H1 (cell line): Measurements from ENCODE around the gene GCK. TPM values are rescaled to one million over a fixed set of nuclear protein-coding genes. Genes with fewer than 3 reads are reported as not detected.

Experiments
- CTCF ChIA-PET: fragments of 300-600 bp; sonication (Branson Sonifier 250); formaldehyde crosslinking; loops from one replicate; lab custom pipeline; 2021; ENCODE audit not compliant: partially characterized antibody; lab: Charles Lee
- POLR2A ChIA-PET: fragments of 300-600 bp; sonication (Branson Sonifier 250); formaldehyde crosslinking; loops from one replicate; lab custom pipeline; 2021; ENCODE audit warnings: inconsistent platforms; ENCODE audit not compliant: partially characterized antibody; lab: Charles Lee
- DNase-seq, 2 experiments: peaks; one replicate each; pipeline versions ENCODE4 v3.0.0 to v3.0.0-alpha.2; 2010 to 2022; ENCODE audit warnings: low spot score in 2 of 2, low read depth in 1 of 2, mixed read lengths in 1 of 2
- FAIRE-seq: peaks from 2 replicates; lab custom pipeline; 2011; peaks lifted over from hg19 to GRCh38; lab: Jason Lieb, UNC
- H2AFZ ChIP-seq: 2 replicates; pipeline ENCODE4 v1.8.1; 2012; ENCODE audit warnings: low read length, inconsistent platforms
- H2AK5ac ChIP-seq: 2 replicates; pipeline ENCODE4 v1.6.1; 2013; ENCODE audit warnings: low read depth, low read length
- H2BK120ac ChIP-seq: replicated peaks from 2 replicates; pipeline ENCODE3; 2013; ENCODE audit warnings: low read depth, low read length, inconsistent platforms
- H2BK12ac ChIP-seq: 2 replicates; pipeline ENCODE4 v1.6.1; 2013; ENCODE audit warnings: low read depth, low read length
- H2BK15ac ChIP-seq: 2 replicates; pipeline ENCODE4 v1.6.1; 2013; ENCODE audit warnings: low read length
- H2BK20ac ChIP-seq: 2 replicates; pipeline ENCODE4 v1.6.1; 2013; ENCODE audit warnings: low read length
- H2BK5ac ChIP-seq: 2 replicates; pipeline ENCODE4 v1.6.1; 2013; ENCODE audit warnings: low read depth, low read length
- H3K14ac ChIP-seq: 2 replicates; pipeline ENCODE4 v1.6.1; 2013; ENCODE audit warnings: inconsistent platforms; ENCODE audit not compliant: insufficient read length
- H3K18ac ChIP-seq: 2 replicates; pipeline ENCODE4 v1.6.1; 2013; ENCODE audit warnings: low read length; ENCODE audit errors: extremely low read depth
- H3K23ac ChIP-seq: 2 replicates; pipeline ENCODE4 v1.6.1; 2013; ENCODE audit warnings: inconsistent platforms; ENCODE audit not compliant: insufficient read length
- H3K23me2 ChIP-seq: 2 replicates; pipeline ENCODE4 v1.6.1; 2013; ENCODE audit warnings: low read depth, low read length
- H3K27ac ChIP-seq: 2 replicates; pipeline ENCODE4 v1.6.1; 2011; ENCODE audit warnings: low read depth, low read length, inconsistent platforms
- H3K27me3 ChIP-seq, 4 experiments: replicated peaks in 1 of 4; 1 replicate in 1 of 4; 2 replicates in 3 of 4; pipeline versions ENCODE4 v1.6.1 to v1.8.1; 2011 to 2013; ENCODE audit warnings: low read length in 3 of 4, mild to moderate bottlenecking in 3 of 4, inconsistent platforms in 2 of 4, mixed read lengths in 2 of 4, moderate library complexity in 1 of 4; ENCODE audit not compliant: control insufficient read depth in 3 of 4, insufficient read depth in 3 of 4; ENCODE audit errors: extremely low read depth in 1 of 4
- H3K36me3 ChIP-seq, 4 experiments: 2 replicates each; pipeline versions ENCODE4 v1.6.1 to v1.8.1; 2011 to 2013; ENCODE audit warnings: mild to moderate bottlenecking in 4 of 4, low read length in 3 of 4, moderate library complexity in 2 of 4, control low read depth in 1 of 4, inconsistent platforms in 1 of 4; ENCODE audit not compliant: insufficient read depth in 4 of 4, control insufficient read depth in 2 of 4
- H3K4ac ChIP-seq: replicated peaks from 2 replicates; pipeline ENCODE3; 2013; ENCODE audit warnings: low read length, low read depth, mixed read lengths, inconsistent platforms; ENCODE audit not compliant: insufficient read length
- H3K4me1 ChIP-seq, 4 experiments: replicated peaks in 1 of 4; 1 replicate in 1 of 4; 2 replicates in 3 of 4; pipeline versions ENCODE4 v1.6.1 to v1.8.1; 2011 to 2013; ENCODE audit warnings: low read length in 3 of 4, inconsistent platforms in 2 of 4, mixed read lengths in 1 of 4; ENCODE audit not compliant: insufficient read depth in 4 of 4, control insufficient read depth in 3 of 4
- H3K4me2 ChIP-seq, 2 experiments: 2 replicates each; pipeline versions ENCODE4 v1.6.1 to v1.8.1; 2011 to 2013; ENCODE audit warnings: low read depth in 2 of 2, low read length in 2 of 2, control low read depth in 1 of 2, inconsistent platforms in 1 of 2, mild to moderate bottlenecking in 1 of 2; ENCODE audit not compliant: insufficient read depth in 1 of 2
- H3K4me3 ChIP-seq, 4 experiments: fragments of 200-600, 300-600 bp in 1 of 4; sonication (generic), shearing (Covaris generic), sonication (Bioruptor Twin) in 1 of 4; 2 replicates each; pipeline versions ENCODE4 v1.5.1 to v1.8.1; 2011 to 2016; ENCODE audit warnings: low read length in 4 of 4, low read depth in 3 of 4, control low read depth in 2 of 4, inconsistent platforms in 2 of 4, mild to moderate bottlenecking in 2 of 4, mixed read lengths in 1 of 4, moderate library complexity in 1 of 4; ENCODE audit not compliant: insufficient read depth in 2 of 4; ENCODE audit errors: extremely low read depth in 1 of 4
- H3K56ac ChIP-seq: replicated peaks from 2 replicates; pipeline ENCODE3; 2013; ENCODE audit warnings: low read depth, mild to moderate bottlenecking, mixed read lengths, low read length, inconsistent platforms; ENCODE audit not compliant: insufficient read length
- H3K79me1 ChIP-seq: 2 replicates; pipeline ENCODE4 v1.6.1; 2013; ENCODE audit warnings: low read depth, low read length, control low read depth
- H3K79me2 ChIP-seq, 2 experiments: 2 replicates each; pipeline versions ENCODE4 v1.6.1 to v1.8.1; 2012 to 2013; ENCODE audit warnings: low read length in 2 of 2, mild to moderate bottlenecking in 2 of 2, inconsistent platforms in 1 of 2; ENCODE audit not compliant: insufficient read depth in 2 of 2, control insufficient read depth in 1 of 2
- H3K9ac ChIP-seq, 4 experiments: replicated peaks in 1 of 4; 1 replicate in 1 of 4; 2 replicates in 3 of 4; pipeline versions ENCODE4 v1.6.1 to v1.8.1; 2011 to 2013; ENCODE audit warnings: low read depth in 3 of 4, low read length in 3 of 4, control low read depth in 2 of 4, mild to moderate bottlenecking in 2 of 4, moderate library complexity in 2 of 4, inconsistent platforms in 1 of 4; ENCODE audit errors: extremely low read depth in 1 of 4
- H3K9me3 ChIP-seq, 2 experiments: 2 replicates each; pipeline versions ENCODE4 v1.6.1 to v1.8.1; 2012 to 2013; ENCODE audit warnings: mild to moderate bottlenecking in 2 of 2, moderate library complexity in 2 of 2, control low read depth in 1 of 2, inconsistent platforms in 1 of 2, low read depth in 1 of 2, low read length in 1 of 2, mixed read lengths in 1 of 2; ENCODE audit not compliant: insufficient read depth in 2 of 2
- H4K20me1 ChIP-seq, 2 experiments: replicated peaks in 1 of 2; 2 replicates each; pipeline versions ENCODE3 to v1.8.1; 2011 to 2013; ENCODE audit warnings: inconsistent platforms in 2 of 2, low read length in 2 of 2, mild to moderate bottlenecking in 1 of 2; ENCODE audit not compliant: insufficient read depth in 2 of 2, control insufficient read depth in 1 of 2
- H4K5ac ChIP-seq: 2 replicates; pipeline ENCODE4 v1.6.1; 2013; ENCODE audit warnings: low read length, low read depth, mixed read lengths, inconsistent platforms; ENCODE audit not compliant: insufficient read length
- H4K8ac ChIP-seq: 2 replicates; pipeline ENCODE4 v1.8.0; 2013; ENCODE audit warnings: mild to moderate bottlenecking, moderate library complexity, low read length, inconsistent platforms; ENCODE audit not compliant: insufficient read depth; ENCODE audit errors: extremely low read depth
- H4K91ac ChIP-seq: replicated peaks from 2 replicates; pipeline ENCODE3; 2013; ENCODE audit warnings: low read length, mixed read lengths, inconsistent platforms; ENCODE audit not compliant: insufficient read length
- ASH2L ChIP-seq: fragments of 200-600, 300-600 bp; sonication (generic); IDR thresholded peaks from one replicate; pipeline ENCODE4 v1.7.1; 2017; ENCODE audit warnings: low read length
- E2F6 ChIP-seq: IDR thresholded peaks from 2 replicates; pipeline ENCODE4 v1.6.1; 2012; ENCODE audit warnings: inconsistent platforms
- EZH2 ChIP-seq: fragments of 200-600 bp; sonication (generic); IDR thresholded peaks from 2 replicates; pipeline ENCODE4 v1.7.1; 2012; ENCODE audit warnings: low read depth, mild to moderate bottlenecking, moderate library complexity, low read length, inconsistent platforms; ENCODE audit not compliant: severe bottlenecking
- JUN ChIP-seq: IDR thresholded peaks from 2 replicates; pipeline ENCODE4 v1.6.1; 2011; ENCODE audit warnings: low read depth, mild to moderate bottlenecking, improper control_type of control experiment, low read length
- NRF1 ChIP-seq: IDR thresholded peaks from 2 replicates; pipeline ENCODE4 v1.6.1; 2011; ENCODE audit warnings: mild to moderate bottlenecking, low read depth, low read length, improper control_type of control experiment
- POU5F1 ChIP-seq: IDR thresholded peaks from 2 replicates; pipeline ENCODE4 v1.6.1; 2011; ENCODE audit warnings: low read depth, mild to moderate bottlenecking, low read length, moderate library complexity
- RXRA ChIP-seq: IDR thresholded peaks from 2 replicates; pipeline ENCODE4 v1.6.1; 2011; ENCODE audit warnings: low read depth, mild to moderate bottlenecking, low read length, moderate library complexity; ENCODE audit not compliant: insufficient read depth
- TBP ChIP-seq: IDR thresholded peaks from 2 replicates; pipeline ENCODE4 v1.6.1; 2011; ENCODE audit warnings: low read depth, low read length, improper control_type of control experiment
- TEAD4 ChIP-seq: IDR thresholded peaks from 2 replicates; pipeline ENCODE4 v1.6.1; 2012; ENCODE audit warnings: low read depth, low read length, inconsistent platforms, mixed read lengths
- YY1 ChIP-seq: IDR thresholded peaks from 2 replicates; pipeline ENCODE4 v1.6.1; 2011; ENCODE audit warnings: low read depth, mild to moderate bottlenecking, low read length
- WGBS, 2 experiments: shearing (Covaris generic) in 1 of 2; methylation state at CpG; one replicate each; pipeline versions ENCODE4 v1.1.6 to v1.1.7; 2013 to 2015; ENCODE audit warnings: low lambda C conversion rate in 2 of 2, mixed read lengths in 2 of 2, inconsistent platforms in 1 of 2, low coverage in 1 of 2, missing lambda C conversion rate in 1 of 2; ENCODE audit not compliant: insufficient replicate concordance in 2 of 2, insufficient coverage in 1 of 2, insufficient read length in 1 of 2; ENCODE audit errors: extremely low coverage in 1 of 2, missing lambda C conversion rate in 1 of 2; 5-methylcytosine and 5-hydroxymethylcytosine counted together
- polyA plus RNA-seq, 7 experiments: library from polyadenylated mRNA; depleted of rRNA in 3 of 7; stranded (reverse) in 5 of 7; unstranded in 2 of 7; fragments of >200 nt in 5 of 7; fragments of 200-250 nt in 2 of 7; gene quantifications; 1 replicate in 5 of 7; 2 replicates in 1 of 7; 4 replicates in 1 of 7; pipeline versions ENCODE4 v1.2.1 to v1.2.3, GENCODE V29; 2011 to 2013; ENCODE audit warnings: missing spikeins in 2 of 7, mixed read lengths in 2 of 7
- total RNA-seq: library from RNA; stranded (reverse); fragmentation: NEBNext Ultra II Directional; extraction: Animal tissue kit (Norgen Biotek cat#: 25700); gene quantifications from 2 replicates; pipeline ENCODE4 v1.2.1, GENCODE V29; 2021

GCK gene
- total and polyA plus RNA-seq, 2 of the 8 experiments (the other 6 are each of a cell fraction or from before 2014, with no cell fraction given): 2.4 to 4.9 TPM

- Histone ChIP-seq H3K56ac (no peak overlapping the region), H2BK15ac (no peak overlapping the region), H3K27ac (no peak overlapping the region), H2AFZ (no peak overlapping the region), H2BK20ac (no peak overlapping the region), H2BK120ac (no peak overlapping the region), H4K20me1 (no peaks in the 10 kb centered on the region), H4K91ac (no peak overlapping the region), H3K4me1 (peaks cover 0 to under 1% (median 0%) of the 10 kb centered on the region in 4 experiments; a peak in 1 of 7 replicates), H3K4me3 (no peak overlapping the region), H3K4me2 (no peak overlapping the region), H3K36me3 (no peaks in the 10 kb centered on the region), H2BK12ac (no peak overlapping the region), H4K5ac (no peak overlapping the region), H3K14ac (no peak overlapping the region), H3K23ac (no peak overlapping the region), H3K27me3 (peaks cover 0 to 13% (median 3%) of the 10 kb centered on the region in 4 experiments; a peak in 6 of 7 replicates), H3K9ac (no peak overlapping the region), H3K4ac (no peak overlapping the region), H2AK5ac (no peak overlapping the region), H3K23me2 (no peaks in the 10 kb centered on the region), H3K79me2 (no peaks in the 10 kb centered on the region), H3K79me1 (no peaks in the 10 kb centered on the region), H3K18ac (no peak overlapping the region), H3K9me3 (no peaks in the 10 kb centered on the region), H2BK5ac (no peak overlapping the region), H4K8ac (no peak overlapping the region)
- ChIA-PET POLR2A (interaction anchor here (0.7 to 1.8 kb wide), 4 partner anchors 13 to 34 kb away, joined by 3 to 6 read pairs (median 4); no protein-coding TSS in a partner anchor), CTCF (interaction anchor here (0.7 to 3.7 kb wide), 7 partner anchors 10 to 138 kb away, joined by 3 to 17 read pairs (median 3); no protein-coding TSS in a partner anchor)
- DNase-seq (no peak), FAIRE-seq (no peak)
- 82% methylated on average over 6 of the region's 6 CpGs; no CpG with 5 or more reads in 1 of the 2 experiments for WGBS, 2 experiments
- TF ChIP-seq JUN: no peak
- no peak for TF ChIP-seq TBP
- no peak for TF ChIP-seq YY1
- TF ChIP-seq POU5F1: no peak
- no peak for TF ChIP-seq EZH2
- TF ChIP-seq TEAD4: no peak
- TF ChIP-seq NRF1: no peak
- TF ChIP-seq RXRA: no peak
- no peak for TF ChIP-seq E2F6
- TF ChIP-seq ASH2L: no peak
Observed at GRCh38 chr7:44098092-44099068, 90.9 kb downstream of the GCK start.
